ENCODE results near the gene PEX7. TPM values are rescaled to one million over a fixed set of nuclear protein-coding genes. Genes with fewer than 3 reads are reported as not detected.

PEX7 gene
- total and polyA plus RNA-seq, 12 donors = 4.8 to 43.3 (median 23.8) TPM

- Histone ChIP-seq H3K27ac (no peak overlapping the region), H3K4me1 (replicated peaks in 1 of 2) (no peaks in the 10 kb centered on the region), H3K27me3 (no peaks in the 10 kb centered on the region), H3K9me3 (replicated peaks in 1 of 3) (no peaks in the 10 kb centered on the region), H3K36me3 (replicated peaks in 1 of 2) (no peaks in the 10 kb centered on the region), H3K4me3 (no peak overlapping the region)
- TF ChIP-seq POLR2A (IDR thresholded peaks at IDR 0.05) (no peak), CTCF (IDR thresholded peaks at IDR 0.05) (no peak)
- WGBS, 4 donors = 92 to 98% (median 94%) methylated on average over 1 of the region's 1 CpG
- no peak for DNase-seq
- intact Hi-C loops (cut with DNase I) = no loop called here
These were observed 40.3 kb downstream of the PEX7 start for GRCh38 chr6:136862662-136863061.

GRCh38 chr6:136863752-136864151 lies 41.4 kb downstream of the PEX7 start:
- 79 to 91% (median 83%) methylated on average over 5 of the region's 5 CpGs for WGBS, 4 donors
- no peaks in the 10 kb centered on the region for H3K27me3 ChIP-seq
- H3K9me3 ChIP-seq (replicated peaks in 1 of 3) = no peaks in the 10 kb centered on the region
- no peaks in the 10 kb centered on the region for H3K36me3 ChIP-seq (replicated peaks in 1 of 2)
- no peaks in the 10 kb centered on the region for H3K4me1 ChIP-seq (replicated peaks in 1 of 2)
- H3K27ac ChIP-seq = no peak overlapping the region
- TF ChIP-seq CTCF (IDR thresholded peaks at IDR 0.05) (no peak), POLR2A (IDR thresholded peaks at IDR 0.05) (no peak)
- DNase-seq = no peak
- intact Hi-C loops (cut with DNase I) = no loop called here
- no peak overlapping the region for H3K4me3 ChIP-seq

GRCh38 chr6:136864676-136865075 lies 42.3 kb downstream of the PEX7 start:
- Histone ChIP-seq H3K27ac (no peak overlapping the region), H3K36me3 (replicated peaks in 1 of 2) (no peaks in the 10 kb centered on the region), H3K4me1 (replicated peaks in 1 of 2) (no peaks in the 10 kb centered on the region), H3K4me3 (no peak overlapping the region), H3K27me3 (no peaks in the 10 kb centered on the region), H3K9me3 (replicated peaks in 1 of 3) (no peaks in the 10 kb centered on the region)
- no peak for DNase-seq
- TF ChIP-seq POLR2A (IDR thresholded peaks at IDR 0.05) (no peak), CTCF (IDR thresholded peaks at IDR 0.05) (no peak)
- intact Hi-C loops (cut with DNase I) = no loop called here
- WGBS, 4 donors = 93 to 94% (median 94%) methylated on average over 4 of the region's 4 CpGs

- H3K36me3 ChIP-seq (replicated peaks in 1 of 2) = no peaks in the 10 kb centered on the region
- TF ChIP-seq CTCF (IDR thresholded peaks at IDR 0.05) (no peak), POLR2A (IDR thresholded peaks at IDR 0.05) (no peak)
- H3K4me1 ChIP-seq (replicated peaks in 1 of 2) = no peaks in the 10 kb centered on the region
- H3K9me3 ChIP-seq (replicated peaks in 1 of 3) = no peaks in the 10 kb centered on the region
- DNase-seq = no peak
- intact Hi-C loops (cut with DNase I) = no loop called here
- H3K4me3 ChIP-seq = no peak overlapping the region
- WGBS, 4 donors = 76 to 87% (median 84%) methylated on average over 4 of the region's 4 CpGs
- no peaks in the 10 kb centered on the region for H3K27me3 ChIP-seq
- no peak overlapping the region for H3K27ac ChIP-seq
These were observed 44.6 kb downstream of the PEX7 start for GRCh38 chr6:136866872-136867416.

Data from adrenal gland (tissue), 12 donors.